ENCODE results near the gene LGR4. TPM values are rescaled to one million over a fixed set of nuclear protein-coding genes. Genes with fewer than 3 reads are reported as not detected.

Gene LGR4
- total RNA-seq, 4 donors from 2014 or later: 5.5 to 37.6 (median 11.8) TPM

DNA sequence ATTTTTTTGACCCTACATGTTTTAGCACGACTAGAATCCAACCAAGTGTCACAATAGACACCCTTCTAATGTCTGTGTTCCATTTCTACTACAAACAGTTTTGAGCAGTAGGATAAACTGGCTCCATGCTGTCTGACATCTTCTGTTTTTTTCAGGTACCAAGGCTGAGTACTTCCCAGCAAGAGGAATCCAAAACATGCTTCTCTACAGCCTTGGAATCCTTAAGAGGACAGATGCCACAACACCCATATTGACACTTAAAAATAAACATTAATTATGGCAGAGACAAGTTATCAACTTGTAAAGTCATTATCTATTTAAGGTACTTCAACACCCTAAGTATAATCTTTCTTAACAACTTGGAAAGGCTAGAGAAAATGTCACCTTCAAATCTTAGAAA is 54.2 kb downstream of the LGR4 start:
- intact Hi-C loops (cut with DNase I; ENCODE audit: low total_unique reads): no loop called here
- in situ Hi-C loops (cut with MboI; ENCODE audit: low sequenced_read_pairs in 4 of 4): no loop called here
- H3K36me3 ChIP-seq: no peaks in the 10 kb centered on the region
- H3K27ac ChIP-seq: no peak overlapping the region
- no peaks in the 10 kb centered on the region for H3K27me3 ChIP-seq
- DNase-seq (no peak), ATAC-seq (no peak)
- H3K9me3 ChIP-seq: no peaks in the 10 kb centered on the region
- H3K4me1 ChIP-seq: peaks cover 32 to 37% of the 10 kb centered on the region in 2 donors
- no peak for TF ChIP-seq POLR2A (IDR thresholded peaks at IDR 0.05)
- TF ChIP-seq, protein P1, sequence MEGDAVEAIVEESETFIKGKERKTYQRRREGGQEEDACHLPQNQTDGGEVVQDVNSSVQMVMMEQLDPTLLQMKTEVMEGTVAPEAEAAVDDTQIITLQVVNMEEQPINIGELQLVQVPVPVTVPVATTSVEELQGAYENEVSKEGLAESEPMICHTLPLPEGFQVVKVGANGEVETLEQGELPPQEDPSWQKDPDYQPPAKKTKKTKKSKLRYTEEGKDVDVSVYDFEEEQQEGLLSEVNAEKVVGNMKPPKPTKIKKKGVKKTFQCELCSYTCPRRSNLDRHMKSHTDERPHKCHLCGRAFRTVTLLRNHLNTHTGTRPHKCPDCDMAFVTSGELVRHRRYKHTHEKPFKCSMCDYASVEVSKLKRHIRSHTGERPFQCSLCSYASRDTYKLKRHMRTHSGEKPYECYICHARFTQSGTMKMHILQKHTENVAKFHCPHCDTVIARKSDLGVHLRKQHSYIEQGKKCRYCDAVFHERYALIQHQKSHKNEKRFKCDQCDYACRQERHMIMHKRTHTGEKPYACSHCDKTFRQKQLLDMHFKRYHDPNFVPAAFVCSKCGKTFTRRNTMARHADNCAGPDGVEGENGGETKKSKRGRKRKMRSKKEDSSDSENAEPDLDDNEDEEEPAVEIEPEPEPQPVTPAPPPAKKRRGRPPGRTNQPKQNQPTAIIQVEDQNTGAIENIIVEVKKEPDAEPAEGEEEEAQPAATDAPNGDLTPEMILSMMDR (IDR thresholded peaks at IDR 0.05 in 4 of 5, conservative IDR thresholded peaks at IDR 0.05 in 1 of 5): no peak
- H3K4me3 ChIP-seq: no peak overlapping the region

DNA sequence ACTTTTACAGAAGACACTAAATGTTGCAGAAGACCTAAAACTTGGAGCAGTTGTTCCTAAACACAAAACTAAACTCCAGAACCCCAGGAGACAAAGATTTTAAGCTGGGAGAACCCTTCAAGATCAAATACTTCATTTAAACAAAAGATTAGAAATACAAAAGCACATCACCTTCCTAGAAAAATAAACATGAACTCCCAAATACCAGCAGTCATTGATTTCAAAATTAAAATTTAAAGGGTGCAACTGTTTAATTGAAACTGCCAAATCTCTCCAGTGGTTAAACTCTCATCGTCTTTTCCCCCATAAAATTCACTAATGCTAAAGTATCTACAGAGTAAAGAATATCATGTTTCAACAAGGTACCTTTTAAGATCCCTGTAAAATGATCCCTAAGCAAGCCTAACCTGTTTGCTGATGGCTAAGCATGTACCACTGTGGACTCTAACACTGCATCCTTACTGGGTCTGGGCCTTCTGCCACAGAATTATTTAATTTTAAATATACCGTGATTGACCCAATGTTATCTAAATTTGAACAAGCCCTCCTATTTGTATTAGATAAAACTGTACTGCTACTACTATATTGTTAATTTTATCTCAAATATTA is 55.9 kb downstream of the LGR4 start:
- H3K9me3 ChIP-seq: no peaks in the 10 kb centered on the region
- DNase-seq: no peak
- intact Hi-C loops (cut with DNase I; ENCODE audit: low total_unique reads) (no loop called here), in situ Hi-C loops (cut with MboI; ENCODE audit: low sequenced_read_pairs in 4 of 4) (no loop called here)
- H3K27me3 ChIP-seq: no peaks in the 10 kb centered on the region
- H3K27ac ChIP-seq: no peak overlapping the region
- ATAC-seq: no peak
- no peak for TF ChIP-seq POLR2A (IDR thresholded peaks at IDR 0.05)
- TF ChIP-seq, protein P1 (IDR thresholded peaks at IDR 0.05 in 4 of 5, conservative IDR thresholded peaks at IDR 0.05 in 1 of 5): no peak
- no peaks in the 10 kb centered on the region for H3K36me3 ChIP-seq
- H3K4me3 ChIP-seq: no peak overlapping the region
- H3K4me1 ChIP-seq: peaks cover 17 to 26% of the 10 kb centered on the region in 2 donors

DNA sequence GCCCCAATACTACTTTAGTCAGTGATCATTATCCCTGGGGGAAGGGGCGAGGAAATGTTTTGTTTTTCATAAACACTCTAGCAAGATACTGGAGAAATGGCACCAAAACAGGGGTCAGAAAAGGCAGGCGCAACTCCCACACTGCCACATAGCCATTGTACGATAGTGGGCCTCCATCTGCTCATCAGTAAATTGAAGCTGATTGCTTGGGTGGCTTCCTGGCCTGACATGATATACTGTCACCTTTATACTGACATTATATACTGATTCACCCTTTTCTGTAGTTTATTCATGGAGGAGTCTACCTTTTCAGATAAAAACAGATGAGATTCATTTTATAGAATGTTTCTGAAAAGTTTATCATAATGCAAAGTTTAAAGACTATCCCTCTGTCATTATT is 57.9 kb downstream of the LGR4 start:
- no peak overlapping the region for H3K4me3 ChIP-seq
- in situ Hi-C loops (cut with MboI; ENCODE audit: low sequenced_read_pairs in 4 of 4): no loop called here
- intact Hi-C loops (cut with DNase I; ENCODE audit: low total_unique reads): no loop called here
- DNase-seq (no peak), ATAC-seq (no peak)
- no peaks in the 10 kb centered on the region for H3K27me3 ChIP-seq
- TF ChIP-seq, protein P1 (IDR thresholded peaks at IDR 0.05 in 4 of 5, conservative IDR thresholded peaks at IDR 0.05 in 1 of 5): no peak
- TF ChIP-seq POLR2A (IDR thresholded peaks at IDR 0.05): no peak
- peaks cover 7 to 11% of the 10 kb centered on the region in 2 donors for H3K4me1 ChIP-seq
- no peak overlapping the region for H3K27ac ChIP-seq
- H3K36me3 ChIP-seq: no peaks in the 10 kb centered on the region
- no peaks in the 10 kb centered on the region for H3K9me3 ChIP-seq

DNA sequence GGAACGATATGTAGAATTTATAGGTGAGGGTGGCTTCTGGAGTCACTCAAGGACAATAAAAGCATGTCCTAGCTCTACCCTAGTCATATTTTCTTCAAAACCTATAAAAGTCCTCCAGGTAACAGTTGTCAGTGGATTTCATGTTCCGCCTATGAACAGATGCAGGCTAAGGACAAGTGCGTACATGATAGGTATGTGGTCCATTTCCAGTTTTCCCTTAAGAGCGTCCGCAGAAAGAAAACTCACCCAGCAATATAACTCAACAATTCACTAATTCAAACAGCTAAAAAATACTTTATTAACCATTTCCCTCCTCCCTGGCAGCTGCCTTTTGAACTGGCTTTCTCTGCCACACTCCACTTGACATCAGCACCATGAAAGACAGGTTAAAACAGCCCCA is 59.4 kb downstream of the LGR4 start:
- DNase-seq: no peak
- Histone ChIP-seq H3K27me3 (no peaks in the 10 kb centered on the region), H3K4me3 (no peak overlapping the region), H3K36me3 (no peaks in the 10 kb centered on the region), H3K4me1 (peaks cover 4 to 7% of the 10 kb centered on the region in 2 donors), H3K27ac (no peak overlapping the region), H3K9me3 (no peaks in the 10 kb centered on the region)
- in situ Hi-C loops (cut with MboI; ENCODE audit: low sequenced_read_pairs in 4 of 4): no loop called here
- intact Hi-C loops (cut with DNase I; ENCODE audit: low total_unique reads): no loop called here
- ATAC-seq: no peak
- TF ChIP-seq POLR2A (IDR thresholded peaks at IDR 0.05): no peak
- TF ChIP-seq, protein P1 (IDR thresholded peaks at IDR 0.05 in 4 of 5, conservative IDR thresholded peaks at IDR 0.05 in 1 of 5): no peak

DNA sequence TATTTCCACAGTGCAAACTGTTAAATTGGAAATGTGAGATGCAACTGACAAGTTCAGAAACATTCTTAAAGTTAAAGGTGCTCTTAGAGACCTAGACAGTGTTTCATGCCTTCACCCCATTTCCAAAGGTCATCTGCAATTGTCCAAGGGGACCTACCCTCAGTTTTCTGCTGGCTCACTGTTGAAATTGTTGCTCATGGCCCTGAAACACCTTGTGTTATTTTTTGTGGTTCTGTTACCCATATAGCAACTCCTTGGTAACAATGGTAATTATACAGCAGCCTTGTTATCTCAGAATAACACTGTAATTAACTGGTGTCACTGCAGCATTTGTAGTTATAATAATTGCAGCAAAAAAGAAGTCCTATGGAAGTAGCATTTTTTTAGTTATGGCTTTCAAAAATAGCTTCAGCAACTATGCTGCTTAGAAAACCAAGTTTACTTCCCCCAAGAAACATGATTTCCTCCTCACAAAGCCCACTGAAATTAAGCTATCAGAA is 60.3 kb downstream of the LGR4 start:
- no peak for TF ChIP-seq POLR2A (IDR thresholded peaks at IDR 0.05)
- TF ChIP-seq, protein P1 (IDR thresholded peaks at IDR 0.05 in 4 of 5, conservative IDR thresholded peaks at IDR 0.05 in 1 of 5): no peak
- H3K4me3 ChIP-seq: no peak overlapping the region
- H3K9me3 ChIP-seq: no peaks in the 10 kb centered on the region
- H3K27ac ChIP-seq: no peak overlapping the region
- peaks cover 0 to 4% of the 10 kb centered on the region in 2 donors for H3K4me1 ChIP-seq
- H3K36me3 ChIP-seq: no peaks in the 10 kb centered on the region
- in situ Hi-C loops (cut with MboI; ENCODE audit: low sequenced_read_pairs in 4 of 4): no loop called here
- no peak for DNase-seq
- intact Hi-C loops (cut with DNase I; ENCODE audit: low total_unique reads): no loop called here
- H3K27me3 ChIP-seq: no peaks in the 10 kb centered on the region
- no peak for ATAC-seq
